Measurements from ENCODE around the gene FKRP. TPM values are rescaled to one million over a fixed set of nuclear protein-coding genes. Genes with fewer than 3 reads are reported as not detected.

Gene FKRP
- total and polyA plus RNA-seq, 2 donors from 2014 or later = 11.8 to 20.5 TPM

- no peak for FAIRE-seq
- Histone ChIP-seq H3K27me3 (ENCODE audit: control insufficient read depth, insufficient read depth, low read length) (no peaks in the 10 kb centered on the region), H3K4me1 (ENCODE audit: control insufficient read depth in 2 of 3, insufficient read depth in 2 of 3, low read depth in 1 of 3, low read length in 3 of 3) (peaks cover 0 to 5% (median 0%) of the 10 kb centered on the region in 3 donors), H3K27ac (ENCODE audit: low read depth in 2 of 2, low read length in 2 of 2) (no peak overlapping the region), H3K9me3 (ENCODE audit: control insufficient read depth in 2 of 3, insufficient read depth in 1 of 3, low read length in 3 of 3) (no peaks in the 10 kb centered on the region), H3K4me3 (ENCODE audit: low read length in 3 of 3) (no peak overlapping the region), H3K36me3 (ENCODE audit: control insufficient read depth in 2 of 3, insufficient read depth in 3 of 3, low read length in 3 of 3) (peaks cover 0 to 22% (median 21%) of the 10 kb centered on the region in 3 donors), H3K9ac (ENCODE audit: low read length in 3 of 3) (no peak overlapping the region)
- intact Hi-C loops (cut with DNase I) = no loop called here
- peak in 2 of 5 donors; percentile 56 to 87 for DNase-seq
- no peak for TF ChIP-seq CTCF (IDR thresholded peaks at IDR 0.05; ENCODE audit: borderline replicate concordance, extremely low read depth, insufficient read depth)
Observed at GRCh38 chr19:46736531-46737297, 9.1 kb upstream of the FKRP start.

- peaks cover 0 to 19% (median 17%) of the 10 kb centered on the region in 3 donors for H3K36me3 ChIP-seq (ENCODE audit: control insufficient read depth in 2 of 3, insufficient read depth in 3 of 3, low read length in 3 of 3)
- DNase-seq (no peak), FAIRE-seq (no peak)
- intact Hi-C loops (cut with DNase I) = no loop called here
- no peaks in the 10 kb centered on the region for H3K9me3 ChIP-seq (ENCODE audit: control insufficient read depth in 2 of 3, insufficient read depth in 1 of 3, low read length in 3 of 3)
- H3K27me3 ChIP-seq (ENCODE audit: control insufficient read depth, insufficient read depth, low read length) = no peaks in the 10 kb centered on the region
- no peak for TF ChIP-seq CTCF (IDR thresholded peaks at IDR 0.05; ENCODE audit: borderline replicate concordance, extremely low read depth, insufficient read depth)
- no peak overlapping the region for H3K27ac ChIP-seq (ENCODE audit: low read depth in 2 of 2, low read length in 2 of 2)
- peaks cover 0 to 5% (median 0%) of the 10 kb centered on the region in 3 donors for H3K4me1 ChIP-seq (ENCODE audit: control insufficient read depth in 2 of 3, insufficient read depth in 2 of 3, low read depth in 1 of 3, low read length in 3 of 3)
- no peak overlapping the region for H3K4me3 ChIP-seq (ENCODE audit: low read length in 3 of 3)
- H3K9ac ChIP-seq (ENCODE audit: low read length in 3 of 3) = no peak overlapping the region
Observed at GRCh38 chr19:46737298-46737654, 8.6 kb upstream of the FKRP start.

- no peak for TF ChIP-seq CTCF (IDR thresholded peaks at IDR 0.05; ENCODE audit: borderline replicate concordance, extremely low read depth, insufficient read depth)
- H3K4me1 ChIP-seq (ENCODE audit: control insufficient read depth in 2 of 3, insufficient read depth in 2 of 3, low read depth in 1 of 3, low read length in 3 of 3) = peaks cover 0 to 5% (median 0%) of the 10 kb centered on the region in 3 donors
- no peak overlapping the region for H3K9ac ChIP-seq (ENCODE audit: low read length in 3 of 3)
- no peak overlapping the region for H3K4me3 ChIP-seq (ENCODE audit: low read length in 3 of 3)
- H3K27ac ChIP-seq (ENCODE audit: low read depth in 2 of 2, low read length in 2 of 2) = no peak overlapping the region
- intact Hi-C loops (cut with DNase I) = no loop called here
- peak in 1 of 5 donors; percentile 64 for DNase-seq
- FAIRE-seq = no peak
- no peaks in the 10 kb centered on the region for H3K9me3 ChIP-seq (ENCODE audit: control insufficient read depth in 2 of 3, insufficient read depth in 1 of 3, low read length in 3 of 3)
- H3K36me3 ChIP-seq (ENCODE audit: control insufficient read depth in 2 of 3, insufficient read depth in 3 of 3, low read length in 3 of 3) = peaks cover 0 to 17% (median 15%) of the 10 kb centered on the region in 3 donors
- no peaks in the 10 kb centered on the region for H3K27me3 ChIP-seq (ENCODE audit: control insufficient read depth, insufficient read depth, low read length)
Observed at GRCh38 chr19:46737761-46738171, 8.1 kb upstream of the FKRP start.
